ENCODE data around the gene SSC4D.

- TF ChIP-seq, protein P1, sequence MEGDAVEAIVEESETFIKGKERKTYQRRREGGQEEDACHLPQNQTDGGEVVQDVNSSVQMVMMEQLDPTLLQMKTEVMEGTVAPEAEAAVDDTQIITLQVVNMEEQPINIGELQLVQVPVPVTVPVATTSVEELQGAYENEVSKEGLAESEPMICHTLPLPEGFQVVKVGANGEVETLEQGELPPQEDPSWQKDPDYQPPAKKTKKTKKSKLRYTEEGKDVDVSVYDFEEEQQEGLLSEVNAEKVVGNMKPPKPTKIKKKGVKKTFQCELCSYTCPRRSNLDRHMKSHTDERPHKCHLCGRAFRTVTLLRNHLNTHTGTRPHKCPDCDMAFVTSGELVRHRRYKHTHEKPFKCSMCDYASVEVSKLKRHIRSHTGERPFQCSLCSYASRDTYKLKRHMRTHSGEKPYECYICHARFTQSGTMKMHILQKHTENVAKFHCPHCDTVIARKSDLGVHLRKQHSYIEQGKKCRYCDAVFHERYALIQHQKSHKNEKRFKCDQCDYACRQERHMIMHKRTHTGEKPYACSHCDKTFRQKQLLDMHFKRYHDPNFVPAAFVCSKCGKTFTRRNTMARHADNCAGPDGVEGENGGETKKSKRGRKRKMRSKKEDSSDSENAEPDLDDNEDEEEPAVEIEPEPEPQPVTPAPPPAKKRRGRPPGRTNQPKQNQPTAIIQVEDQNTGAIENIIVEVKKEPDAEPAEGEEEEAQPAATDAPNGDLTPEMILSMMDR (IDR thresholded peaks at IDR 0.05), result no peak
- TF ChIP-seq POLR2AphosphoS5 (IDR thresholded peaks at IDR 0.05) (no peak), EP300 (IDR thresholded peaks at IDR 0.05) (no peak)
Observed at GRCh38 chr7:76400248-76400647, 9.2 kb downstream of the SSC4D start.
